ENCODE data around the gene VPREB1.
"Not testable (repeated sequence)": the region's sequence is repeated elsewhere in the genome, so short reads cannot be mapped to it uniquely, and the experiment has no call there.

Gene VPREB1

GRCh38 chr22:22244316-22245250 is at the start of gene VPREB1:
Gene VPREB1, plus strand, starts transcription at chr22:22244786. Its CDS starts 28 bp downstream, at chr22:22244814.
- DNase-seq, result no peak

DNA sequence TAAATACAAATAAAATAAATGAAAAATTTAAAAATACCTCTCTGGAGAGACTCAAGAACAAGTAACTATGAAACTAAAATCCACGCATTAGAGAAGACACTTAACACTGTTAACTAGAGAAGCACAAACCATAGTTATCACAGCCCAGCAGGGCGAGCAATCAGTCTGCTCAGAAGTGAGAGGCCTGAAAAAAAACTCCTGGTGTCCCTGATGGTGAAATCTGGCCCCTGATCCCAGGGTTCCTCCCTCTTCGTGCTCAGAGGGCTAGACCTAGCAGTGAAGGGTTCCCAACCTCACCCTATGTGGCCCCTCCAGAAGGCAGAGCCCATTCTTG is 49.7 kb upstream of the VPREB1 start:
- no peak for DNase-seq

GRCh38 chr22:22195265-22196017 is 49.1 kb upstream of the VPREB1 start:
- DNase-seq, result peak; percentile 76 to 85

DNA sequence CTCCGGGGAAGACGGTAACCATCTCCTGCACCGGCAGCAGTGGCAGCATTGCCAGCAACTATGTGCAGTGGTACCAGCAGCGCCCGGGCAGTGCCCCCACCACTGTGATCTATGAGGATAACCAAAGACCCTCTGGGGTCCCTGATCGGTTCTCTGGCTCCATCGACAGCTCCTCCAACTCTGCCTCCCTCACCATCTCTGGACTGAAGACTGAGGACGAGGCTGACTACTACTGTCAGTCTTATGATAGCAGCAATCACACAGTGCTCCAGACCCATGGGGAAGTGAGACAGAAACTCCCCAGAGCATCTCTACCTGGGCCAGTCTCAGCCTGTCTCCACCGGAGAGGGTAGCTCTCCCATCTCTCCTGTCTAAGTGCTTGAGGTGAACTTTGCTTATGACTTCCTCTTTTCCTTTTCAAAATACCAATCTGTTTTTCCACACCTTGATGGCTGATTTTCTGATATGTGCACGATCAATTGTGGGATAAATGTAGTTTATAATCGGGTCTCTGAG is 48.5 kb upstream of the VPREB1 start:
- DNase-seq, result no peak

- DNase-seq, result no peak
Observed at GRCh38 chr22:22196833-22197477, 47.6 kb upstream of the VPREB1 start.

DNA sequence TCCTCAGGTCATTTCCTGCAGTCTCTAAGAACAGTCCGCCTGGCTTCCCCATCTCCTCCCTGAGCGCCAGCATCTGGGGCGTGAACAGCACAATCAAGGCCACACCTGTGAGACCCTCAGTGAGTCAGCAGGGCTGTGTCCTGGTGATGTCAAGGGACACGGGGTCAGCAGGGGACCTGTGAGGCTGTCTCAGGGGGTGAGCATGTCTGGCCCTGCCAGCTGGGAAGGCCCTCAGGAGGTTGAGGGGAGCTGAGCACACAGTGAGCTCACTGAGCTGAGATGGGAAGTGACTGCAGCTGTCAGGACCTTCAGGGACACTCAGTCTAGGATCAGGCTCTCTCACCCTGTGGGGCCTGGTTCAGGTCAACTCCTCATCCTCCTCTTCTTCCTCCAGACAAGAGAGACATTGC is 46.6 kb upstream of the VPREB1 start:
- no peak for DNase-seq

DNA sequence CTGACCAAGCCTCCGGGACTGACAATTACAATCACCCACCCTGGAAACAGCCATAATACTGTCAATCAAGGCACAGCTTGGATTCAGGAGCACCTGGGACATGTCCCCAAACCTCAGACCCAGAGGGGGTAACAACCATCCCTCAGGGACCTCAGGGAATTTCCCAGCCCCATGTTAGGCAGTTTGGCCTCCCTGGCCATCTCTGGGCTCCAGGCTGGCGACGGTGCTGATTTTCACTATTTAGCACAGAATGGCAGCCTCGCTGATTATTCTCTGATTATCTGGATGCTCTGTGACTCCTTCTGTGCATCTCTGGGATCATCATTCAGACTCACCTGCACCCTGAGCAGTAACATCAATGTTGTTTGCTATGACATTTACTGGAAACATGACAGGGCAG is 45.8 kb upstream of the VPREB1 start:
- no peak for DNase-seq

DNA sequence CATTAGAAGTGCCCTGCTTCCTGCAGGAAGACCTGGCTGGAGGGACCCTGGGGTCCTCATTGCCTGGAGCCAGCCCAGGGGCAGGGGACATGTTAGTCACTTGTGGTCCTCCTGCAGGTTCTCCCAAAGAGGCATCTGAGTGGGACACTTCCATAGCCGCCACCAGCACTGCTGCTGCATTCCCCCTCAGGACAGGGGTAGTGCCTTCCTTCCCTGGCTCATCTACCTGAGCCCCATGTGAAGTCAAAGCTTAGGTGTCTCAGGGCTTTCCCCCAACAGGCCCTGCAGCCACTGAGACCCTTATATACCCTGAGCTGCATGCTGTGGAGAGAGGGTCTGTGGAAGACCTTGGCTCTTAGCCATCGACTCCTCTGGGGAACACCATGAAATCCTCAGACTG is 45.0 kb upstream of the VPREB1 start:
- DNase-seq, result no peak

- no peak for DNase-seq
Observed at GRCh38 chr22:22200569-22201184, 43.9 kb upstream of the VPREB1 start.

- DNase-seq, result peak; percentile 45 to 60
Observed at GRCh38 chr22:22201185-22201929, 43.2 kb upstream of the VPREB1 start.

DNA sequence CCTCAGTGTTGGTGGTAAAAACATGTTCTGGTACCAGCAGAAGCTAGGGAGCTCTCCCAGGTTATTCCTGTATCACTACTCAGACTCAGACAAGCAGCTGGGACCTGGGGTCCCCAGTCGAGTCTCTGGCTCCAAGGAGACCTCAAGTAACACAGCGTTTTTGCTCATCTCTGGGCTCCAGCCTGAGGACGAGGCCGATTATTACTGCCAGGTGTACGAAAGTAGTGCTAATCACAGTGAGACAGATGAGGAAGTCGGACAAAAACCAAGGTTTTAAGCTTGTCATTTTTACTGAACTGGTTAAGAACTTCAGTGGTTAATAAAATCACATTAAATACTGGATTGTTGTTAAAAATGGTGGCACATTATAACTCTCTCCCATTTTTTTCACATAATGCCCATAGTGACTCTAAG is 42.6 kb upstream of the VPREB1 start:
- no peak for DNase-seq

DNA sequence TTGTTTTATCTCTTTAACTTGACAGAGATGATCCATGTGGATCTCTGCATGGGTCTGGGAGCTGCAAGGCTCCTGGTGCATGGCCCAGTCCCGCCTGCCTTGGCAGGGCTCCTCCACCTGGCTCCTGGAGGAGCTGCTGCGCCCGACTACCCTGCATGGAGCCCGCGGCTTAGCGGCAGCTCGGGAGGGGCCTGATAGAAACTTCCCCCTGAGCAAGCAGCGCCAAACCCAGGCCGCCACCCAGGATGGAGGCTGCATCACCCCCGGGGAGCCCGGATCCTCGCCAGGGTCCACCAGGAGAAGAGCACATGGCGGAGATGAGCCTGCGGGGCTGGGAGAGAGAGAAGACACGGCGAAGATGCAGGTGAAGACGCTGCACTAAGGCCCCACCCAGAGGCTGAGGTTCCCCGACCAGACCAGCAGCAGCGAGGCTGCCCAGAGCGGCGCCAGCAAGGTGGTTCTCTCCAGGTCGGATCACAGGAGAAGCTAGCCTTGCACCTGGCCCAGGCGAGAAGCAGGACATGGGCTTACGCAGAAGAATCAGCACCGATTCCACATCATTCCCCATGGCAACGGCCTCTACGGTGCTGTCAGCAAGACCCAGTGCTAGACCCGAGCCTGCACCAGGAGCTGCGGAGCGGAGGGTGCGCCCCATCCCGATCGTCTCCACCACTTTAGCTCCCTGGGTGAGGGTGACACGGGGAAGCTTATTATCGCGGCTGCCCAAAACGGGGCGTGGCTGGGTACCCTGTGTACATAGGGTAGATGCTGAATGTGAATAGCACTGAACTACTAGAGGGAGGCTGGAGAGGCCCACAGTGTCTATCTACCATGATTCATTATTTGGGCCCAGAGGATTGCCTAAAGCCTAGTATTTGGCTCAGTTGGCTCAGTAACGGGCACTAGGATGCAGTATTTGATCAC is 41.3 kb upstream of the VPREB1 start:
- DNase-seq, result no peak

DNA sequence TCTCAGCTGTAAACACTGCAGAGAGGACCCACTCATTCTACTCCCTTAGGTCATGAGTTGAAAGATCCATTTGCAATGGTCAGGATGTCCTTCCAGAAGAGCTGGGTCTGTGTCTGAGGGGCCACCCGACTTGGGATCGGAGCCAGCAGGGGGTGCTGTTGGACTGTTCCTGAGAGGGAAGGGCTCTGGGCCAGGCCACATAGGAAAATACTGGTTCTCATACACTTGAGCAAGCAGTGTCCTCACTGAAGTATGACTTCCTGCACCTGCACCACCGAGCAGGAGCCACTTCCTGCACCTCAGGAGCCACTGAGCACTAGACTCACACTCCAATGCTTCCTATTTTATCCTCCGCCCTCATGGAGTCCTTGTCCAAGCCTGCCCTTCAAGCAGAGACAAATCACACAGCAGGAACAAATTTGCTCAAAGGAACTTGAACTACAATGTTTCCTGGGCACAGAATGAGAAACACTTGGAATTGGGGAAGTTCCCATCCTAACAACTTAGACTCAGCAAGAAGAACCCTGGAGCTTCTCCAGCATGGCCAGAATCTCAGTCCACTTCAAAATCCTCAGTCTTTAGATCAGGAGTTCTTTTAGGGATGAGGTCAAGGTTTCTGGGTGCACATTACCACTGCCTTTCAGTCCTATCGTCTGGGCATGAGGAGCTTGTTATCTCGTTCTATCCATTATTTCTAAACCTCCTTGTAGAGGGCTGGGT is 36.6 kb upstream of the VPREB1 start:
- peak; percentile 70 to 77 for DNase-seq

GRCh38 chr22:22208652-22209051 is 35.9 kb upstream of the VPREB1 start:
- DNase-seq, result no peak

DNA sequence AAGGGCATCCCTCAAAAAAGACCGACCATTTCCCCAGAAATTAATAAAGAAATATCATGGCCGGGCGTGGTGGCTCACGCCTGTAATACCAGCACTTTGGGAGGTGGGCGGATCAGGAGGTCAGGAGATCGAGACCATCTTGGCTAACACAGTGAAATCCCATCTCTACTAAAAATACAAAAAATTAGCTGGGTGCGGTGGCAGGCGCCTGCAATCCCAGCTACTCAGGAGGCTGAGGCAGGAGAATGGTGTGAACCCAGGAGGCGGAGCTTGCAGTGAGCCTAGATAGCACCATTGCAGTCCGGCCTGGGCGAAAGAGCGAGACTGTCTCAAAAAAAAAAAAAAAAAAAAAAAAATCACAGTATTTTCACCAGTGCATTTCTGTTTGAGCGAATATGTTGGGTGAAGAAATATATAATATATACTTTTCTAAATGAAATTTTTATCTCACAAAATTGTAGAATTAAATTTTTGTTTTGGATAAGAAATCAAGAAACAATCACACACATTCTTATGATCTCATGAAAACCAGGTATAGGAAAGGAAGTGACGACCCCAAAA is 35.4 kb upstream of the VPREB1 start:
- DNase-seq, result not testable (repeated sequence)

- peak; percentile 46 to 49 for DNase-seq
Observed at GRCh38 chr22:22210375-22210774, 34.2 kb upstream of the VPREB1 start.

DNA sequence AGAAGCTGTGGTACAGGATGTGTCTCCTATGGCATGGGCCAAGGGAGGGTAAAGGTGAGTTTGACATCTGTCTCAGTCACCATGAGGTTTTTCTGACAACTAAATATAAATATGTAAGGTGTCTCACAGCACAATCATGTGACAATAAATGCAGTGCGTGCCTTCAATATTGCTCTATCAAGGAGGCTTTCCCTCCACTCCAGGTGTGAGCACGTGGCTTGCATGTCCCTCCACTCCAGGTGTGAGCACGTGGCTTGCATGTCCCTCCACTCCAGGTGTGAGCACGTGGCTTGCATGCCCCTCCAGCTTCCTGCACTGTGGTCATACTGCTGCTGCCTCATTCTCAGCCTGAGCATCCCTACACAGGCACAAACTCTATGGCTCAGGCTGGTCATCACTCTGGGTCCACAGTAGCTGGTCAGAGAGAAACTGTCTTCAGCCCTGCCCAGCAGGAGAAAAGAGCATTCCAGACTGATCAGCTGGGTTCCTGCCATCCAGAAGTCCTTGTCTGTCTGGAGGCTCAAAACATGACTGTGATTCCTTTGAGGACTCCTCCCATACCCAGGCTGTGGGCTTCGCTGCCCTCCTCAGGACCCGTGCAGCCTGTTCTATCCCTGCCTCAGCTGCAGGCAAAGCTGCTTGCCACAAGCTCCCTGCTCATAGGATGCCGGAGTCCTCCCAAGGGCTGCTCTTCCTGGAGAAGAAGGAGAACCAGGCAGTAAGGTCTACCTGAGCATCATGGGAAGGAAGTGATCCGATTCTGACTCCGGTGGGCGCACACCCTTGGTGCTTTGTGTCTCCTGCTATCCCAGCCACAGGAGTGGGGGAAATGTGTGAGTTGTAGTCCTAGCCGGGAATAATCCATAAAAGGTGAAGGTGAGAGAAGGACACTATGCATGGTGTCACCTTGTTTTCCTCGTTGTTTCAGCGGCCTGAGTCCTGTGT is 33.4 kb upstream of the VPREB1 start:
- DNase-seq, result no peak

DNA sequence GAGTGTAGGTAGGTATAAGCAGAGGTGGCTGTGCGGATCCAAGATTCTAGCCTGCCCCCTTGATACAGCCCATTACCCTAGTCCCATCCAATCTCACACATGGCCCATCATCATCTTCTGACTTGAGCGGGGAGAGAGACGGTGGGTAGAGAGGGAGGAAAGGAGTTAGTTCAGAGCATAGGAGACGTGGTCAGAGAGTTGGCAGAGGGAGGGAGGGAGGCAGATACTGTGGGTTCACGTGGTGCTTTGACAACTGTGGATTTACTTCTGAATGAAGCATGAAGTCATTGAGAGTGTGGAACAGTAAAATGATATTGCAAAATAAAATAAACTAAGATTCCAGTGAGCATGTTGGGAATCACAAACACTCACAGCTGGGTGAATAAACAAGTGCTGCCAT is 31.4 kb upstream of the VPREB1 start:
- DNase-seq, result no peak
